Activated T-helper 1 cell treated with anti-CD3 and anti-CD28 coated beads, Interleukin-12 subunit alpha, Interleukin-12 subunit beta, Interleukin-2, Interleukin-4 antibody, amounts not matched to agents 30 ng/mL and 10 ng/mL and 1 ng/mL, durations not matched to agents 14 hours and 24 hours and 36 hours (primary cell): Measurements from ENCODE around the gene E2F4. TPM values are rescaled to one million over a fixed set of nuclear protein-coding genes. Genes with fewer than 3 reads are reported as not detected.

ENCODE experiments used
- DNase-seq: peaks from one replicate; pipeline ENCODE4 v3.0.0; 2021; ENCODE audit warnings: low spot score
- H3K27ac Mint-ChIP-seq: one replicate; pipeline ENCODE4 v1.8.0; 2021; ENCODE audit warnings: mild to moderate bottlenecking, mixed read lengths
- H3K27me3 Mint-ChIP-seq: one replicate; pipeline ENCODE4 v1.8.0; 2022; ENCODE audit warnings: mild to moderate bottlenecking, moderate library complexity, mixed read lengths; ENCODE audit not compliant: insufficient read depth
- H3K36me3 Mint-ChIP-seq: one replicate; pipeline ENCODE4 v1.8.0; 2021; ENCODE audit warnings: low read depth, mixed read lengths
- H3K4me1 Mint-ChIP-seq: one replicate; pipeline ENCODE4 v1.8.0; 2021; ENCODE audit warnings: low read depth, mixed read lengths
- H3K4me3 Mint-ChIP-seq: one replicate; pipeline ENCODE4 v1.8.0; 2021; ENCODE audit warnings: mild to moderate bottlenecking, moderate library complexity, mixed read lengths
- H3K9me3 Mint-ChIP-seq: one replicate; pipeline ENCODE4 v1.8.0; 2021; ENCODE audit warnings: mixed read lengths
- intact Hi-C: fragments of 100-400 bp; cut with micrococcal nuclease; formaldehyde crosslinking; loops from one replicate; pipeline ENCODE4 v1.15.1; 2024
- total RNA-seq: library from RNA; stranded (reverse); gene quantifications from 2 replicates; pipeline ENCODE4 v1.2.3, GENCODE V29; 2022

E2F4 gene
- total RNA-seq, 1 donor from 2014 or later: 181 TPM

GRCh38 chr16:67202956-67203493, 11.1 kb downstream of the E2F4 start:
- Mint-ChIP-seq H3K4me3 (no peak overlapping the region), H3K9me3 (no peaks in the 10 kb centered on the region), H3K36me3 (peaks cover 16% of the 10 kb centered on the region), H3K27me3 (no peaks in the 10 kb centered on the region), H3K27ac (no peak overlapping the region), H3K4me1 (no peaks in the 10 kb centered on the region)
- intact Hi-C loops: no loop called here
- DNase-seq: no peak

GRCh38 chr16:67204076-67204475, 12.1 kb downstream of the E2F4 start:
- Mint-ChIP-seq H3K27ac (no peak overlapping the region), H3K9me3 (no peaks in the 10 kb centered on the region)
- intact Hi-C loops: no loop called here

GRCh38 chr16:67206129-67206837, 14.3 kb downstream of the E2F4 start:
- H3K27ac Mint-ChIP-seq: no peak overlapping the region

More at GRCh38 chr16:67204076-67204475, 12.1 kb downstream of the E2F4 start:
- no peak overlapping the region for H3K4me3 Mint-ChIP-seq
- DNase-seq: no peak
- peaks cover 14% of the 10 kb centered on the region for H3K36me3 Mint-ChIP-seq
- no peaks in the 10 kb centered on the region for H3K27me3 Mint-ChIP-seq
- no peaks in the 10 kb centered on the region for H3K4me1 Mint-ChIP-seq

GRCh38 chr16:67206838-67207248, 14.9 kb downstream of the E2F4 start:
- no peak overlapping the region for H3K4me3 Mint-ChIP-seq
- intact Hi-C loops: no loop called here
- H3K9me3 Mint-ChIP-seq: no peaks in the 10 kb centered on the region

More at GRCh38 chr16:67206129-67206837, 14.3 kb downstream of the E2F4 start:
- H3K36me3 Mint-ChIP-seq: peaks cover 6% of the 10 kb centered on the region
- no peaks in the 10 kb centered on the region for H3K27me3 Mint-ChIP-seq
- no peaks in the 10 kb centered on the region for H3K4me1 Mint-ChIP-seq
- DNase-seq: no peak
- intact Hi-C loops: no loop called here
- no peaks in the 10 kb centered on the region for H3K9me3 Mint-ChIP-seq
- H3K4me3 Mint-ChIP-seq: no peak overlapping the region

GRCh38 chr16:67207249-67208091, 15.5 kb downstream of the E2F4 start:
- Mint-ChIP-seq H3K36me3 (peaks cover 6% of the 10 kb centered on the region), H3K4me3 (no peak overlapping the region), H3K27ac (no peak overlapping the region), H3K9me3 (no peaks in the 10 kb centered on the region), H3K4me1 (no peaks in the 10 kb centered on the region), H3K27me3 (no peaks in the 10 kb centered on the region)
- intact Hi-C loops: no loop called here
- DNase-seq: no peak

More at GRCh38 chr16:67206838-67207248, 14.9 kb downstream of the E2F4 start:
- no peaks in the 10 kb centered on the region for H3K4me1 Mint-ChIP-seq
- peaks cover 6% of the 10 kb centered on the region for H3K36me3 Mint-ChIP-seq
- no peak for DNase-seq
- no peaks in the 10 kb centered on the region for H3K27me3 Mint-ChIP-seq
- H3K27ac Mint-ChIP-seq: no peak overlapping the region

- intact Hi-C loops: no loop called here
- Mint-ChIP-seq H3K36me3 (peaks cover 6% of the 10 kb centered on the region), H3K27ac (no peak overlapping the region), H3K4me1 (no peaks in the 10 kb centered on the region), H3K27me3 (no peaks in the 10 kb centered on the region), H3K9me3 (no peaks in the 10 kb centered on the region), H3K4me3 (no peak overlapping the region)
- no peak for DNase-seq
Observed at GRCh38 chr16:67208154-67208896, 16.4 kb downstream of the E2F4 start.

GRCh38 chr16:67209565-67209964, 17.6 kb downstream of the E2F4 start:
- intact Hi-C loops: no loop called here
- no peaks in the 10 kb centered on the region for H3K4me1 Mint-ChIP-seq

GRCh38 chr16:67210069-67210937, 18.3 kb downstream of the E2F4 start:
- H3K9me3 Mint-ChIP-seq: no peaks in the 10 kb centered on the region
- intact Hi-C loops: no loop called here
- H3K4me3 Mint-ChIP-seq: no peak overlapping the region
- H3K4me1 Mint-ChIP-seq: no peaks in the 10 kb centered on the region
- no peaks in the 10 kb centered on the region for H3K27me3 Mint-ChIP-seq
- H3K36me3 Mint-ChIP-seq: peaks cover 6% of the 10 kb centered on the region
- no peak for DNase-seq
- no peak overlapping the region for H3K27ac Mint-ChIP-seq

More at GRCh38 chr16:67209565-67209964, 17.6 kb downstream of the E2F4 start:
- Mint-ChIP-seq H3K27ac (no peak overlapping the region), H3K4me3 (no peak overlapping the region), H3K27me3 (no peaks in the 10 kb centered on the region), H3K9me3 (no peaks in the 10 kb centered on the region), H3K36me3 (peaks cover 6% of the 10 kb centered on the region)
- DNase-seq: no peak

GRCh38 chr16:67211674-67212073, 19.7 kb downstream of the E2F4 start:
- Mint-ChIP-seq H3K27ac (no peak overlapping the region), H3K9me3 (no peaks in the 10 kb centered on the region), H3K27me3 (peaks cover 7% of the 10 kb centered on the region), H3K4me1 (peaks cover 9% of the 10 kb centered on the region), H3K36me3 (peaks cover 1% of the 10 kb centered on the region), H3K4me3 (no peak overlapping the region)
- intact Hi-C loops: no loop called here
- no peak for DNase-seq

- DNase-seq: no peak
- intact Hi-C loops: no loop called here
- Mint-ChIP-seq H3K9me3 (no peaks in the 10 kb centered on the region), H3K4me1 (peaks cover 18% of the 10 kb centered on the region), H3K36me3 (peaks cover 5% of the 10 kb centered on the region), H3K4me3 (no peak overlapping the region), H3K27ac (no peak overlapping the region), H3K27me3 (peaks cover 11% of the 10 kb centered on the region)
Observed at GRCh38 chr16:67212766-67213165, 20.8 kb downstream of the E2F4 start.

GRCh38 chr16:67213197-67214019, 21.5 kb downstream of the E2F4 start:
- intact Hi-C loops: no loop called here
- no peak overlapping the region for H3K27ac Mint-ChIP-seq
- no peak overlapping the region for H3K4me3 Mint-ChIP-seq
- peaks cover 11% of the 10 kb centered on the region for H3K27me3 Mint-ChIP-seq
- H3K36me3 Mint-ChIP-seq: peaks cover 5% of the 10 kb centered on the region
- peaks cover 20% of the 10 kb centered on the region for H3K4me1 Mint-ChIP-seq
- no peak for DNase-seq
- H3K9me3 Mint-ChIP-seq: no peaks in the 10 kb centered on the region
